ENCODE results near the gene MRC1.

DNA sequence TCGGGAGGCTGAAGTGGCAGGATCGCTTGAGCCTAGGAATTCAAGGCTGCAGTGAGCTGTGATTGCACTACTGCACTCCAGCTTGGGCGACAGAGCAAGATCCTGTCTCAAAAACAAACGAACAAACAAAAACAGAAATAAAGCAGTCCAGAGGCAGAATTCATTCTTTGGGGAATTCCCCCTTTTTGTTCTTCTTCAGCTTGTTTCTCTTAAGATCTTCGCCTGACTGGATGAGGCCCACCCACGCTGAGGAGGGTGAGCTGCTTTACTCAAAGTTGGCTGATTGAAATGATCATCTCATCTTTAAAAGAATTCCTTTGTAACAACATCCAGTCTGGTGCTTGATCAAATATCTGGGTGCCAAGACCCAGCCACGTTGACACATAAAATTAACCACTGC lies 10.7 kb downstream of the MRC1 start:
- TF ChIP-seq, protein P1, sequence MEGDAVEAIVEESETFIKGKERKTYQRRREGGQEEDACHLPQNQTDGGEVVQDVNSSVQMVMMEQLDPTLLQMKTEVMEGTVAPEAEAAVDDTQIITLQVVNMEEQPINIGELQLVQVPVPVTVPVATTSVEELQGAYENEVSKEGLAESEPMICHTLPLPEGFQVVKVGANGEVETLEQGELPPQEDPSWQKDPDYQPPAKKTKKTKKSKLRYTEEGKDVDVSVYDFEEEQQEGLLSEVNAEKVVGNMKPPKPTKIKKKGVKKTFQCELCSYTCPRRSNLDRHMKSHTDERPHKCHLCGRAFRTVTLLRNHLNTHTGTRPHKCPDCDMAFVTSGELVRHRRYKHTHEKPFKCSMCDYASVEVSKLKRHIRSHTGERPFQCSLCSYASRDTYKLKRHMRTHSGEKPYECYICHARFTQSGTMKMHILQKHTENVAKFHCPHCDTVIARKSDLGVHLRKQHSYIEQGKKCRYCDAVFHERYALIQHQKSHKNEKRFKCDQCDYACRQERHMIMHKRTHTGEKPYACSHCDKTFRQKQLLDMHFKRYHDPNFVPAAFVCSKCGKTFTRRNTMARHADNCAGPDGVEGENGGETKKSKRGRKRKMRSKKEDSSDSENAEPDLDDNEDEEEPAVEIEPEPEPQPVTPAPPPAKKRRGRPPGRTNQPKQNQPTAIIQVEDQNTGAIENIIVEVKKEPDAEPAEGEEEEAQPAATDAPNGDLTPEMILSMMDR (IDR thresholded peaks at IDR 0.05; ENCODE audit: insufficient read depth, low read length): no peak
- TF ChIP-seq POLR2AphosphoS5 (IDR thresholded peaks at IDR 0.05; ENCODE audit: low read depth): no peak
- TF ChIP-seq, protein P2, sequence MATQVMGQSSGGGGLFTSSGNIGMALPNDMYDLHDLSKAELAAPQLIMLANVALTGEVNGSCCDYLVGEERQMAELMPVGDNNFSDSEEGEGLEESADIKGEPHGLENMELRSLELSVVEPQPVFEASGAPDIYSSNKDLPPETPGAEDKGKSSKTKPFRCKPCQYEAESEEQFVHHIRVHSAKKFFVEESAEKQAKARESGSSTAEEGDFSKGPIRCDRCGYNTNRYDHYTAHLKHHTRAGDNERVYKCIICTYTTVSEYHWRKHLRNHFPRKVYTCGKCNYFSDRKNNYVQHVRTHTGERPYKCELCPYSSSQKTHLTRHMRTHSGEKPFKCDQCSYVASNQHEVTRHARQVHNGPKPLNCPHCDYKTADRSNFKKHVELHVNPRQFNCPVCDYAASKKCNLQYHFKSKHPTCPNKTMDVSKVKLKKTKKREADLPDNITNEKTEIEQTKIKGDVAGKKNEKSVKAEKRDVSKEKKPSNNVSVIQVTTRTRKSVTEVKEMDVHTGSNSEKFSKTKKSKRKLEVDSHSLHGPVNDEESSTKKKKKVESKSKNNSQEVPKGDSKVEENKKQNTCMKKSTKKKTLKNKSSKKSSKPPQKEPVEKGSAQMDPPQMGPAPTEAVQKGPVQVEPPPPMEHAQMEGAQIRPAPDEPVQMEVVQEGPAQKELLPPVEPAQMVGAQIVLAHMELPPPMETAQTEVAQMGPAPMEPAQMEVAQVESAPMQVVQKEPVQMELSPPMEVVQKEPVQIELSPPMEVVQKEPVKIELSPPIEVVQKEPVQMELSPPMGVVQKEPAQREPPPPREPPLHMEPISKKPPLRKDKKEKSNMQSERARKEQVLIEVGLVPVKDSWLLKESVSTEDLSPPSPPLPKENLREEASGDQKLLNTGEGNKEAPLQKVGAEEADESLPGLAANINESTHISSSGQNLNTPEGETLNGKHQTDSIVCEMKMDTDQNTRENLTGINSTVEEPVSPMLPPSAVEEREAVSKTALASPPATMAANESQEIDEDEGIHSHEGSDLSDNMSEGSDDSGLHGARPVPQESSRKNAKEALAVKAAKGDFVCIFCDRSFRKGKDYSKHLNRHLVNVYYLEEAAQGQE (IDR thresholded peaks at IDR 0.05; ENCODE audit: insufficient replicate concordance, low read depth): no peak
